ENCODE data around the gene LSAMP. TPM values are rescaled to one million over a fixed set of nuclear protein-coding genes. Genes with fewer than 3 reads are reported as not detected.

The LSAMP gene
- total RNA-seq, 1 donor from 2014 or later: 18.0 TPM

- Mint-ChIP-seq H3K4me3 (no peak overlapping the region), H3K27ac (no peak overlapping the region), H3K27me3 (ENCODE audit: insufficient read depth, low read depth) (peaks cover under 1% of the 10 kb centered on the region), H3K9me3 (peaks cover under 1% of the 10 kb centered on the region), H3K36me3 (no peaks in the 10 kb centered on the region), H3K4me1 (no peaks in the 10 kb centered on the region)
- no peak overlapping the region for H3K9ac ChIP-seq
- no peak for DNase-seq (ENCODE audit: low spot score)
- H3K4me1 ChIP-seq: peaks cover 7% of the 10 kb centered on the region
- no peaks in the 10 kb centered on the region for H3F3A ChIP-seq (ENCODE audit: low read depth)
- H3K36me3 ChIP-seq: no peaks in the 10 kb centered on the region
- H3K27me3 ChIP-seq: no peaks in the 10 kb centered on the region
- no peak overlapping the region for H3K4me3 ChIP-seq
- no peaks in the 10 kb centered on the region for H4K20me1 ChIP-seq (ENCODE audit: low read depth)
- H3K27ac ChIP-seq: no peak overlapping the region
- no peaks in the 10 kb centered on the region for H3K79me2 ChIP-seq (ENCODE audit: low read depth)
- no peaks in the 10 kb centered on the region for H3K9me3 ChIP-seq (ENCODE audit: low read depth)
- no peak overlapping the region for H3K4me2 ChIP-seq
- TF ChIP-seq CTCF (IDR thresholded peaks at IDR 0.05): no peak
- no peak for TF ChIP-seq EZH2 (IDR thresholded peaks at IDR 0.05)
- no peak for TF ChIP-seq EZH2phosphoT487 (IDR thresholded peaks at IDR 0.05)
- H2AFZ ChIP-seq (replicated peaks): no peak overlapping the region
Observed at GRCh38 chr3:115982108-115982507, 463.2 kb downstream of the LSAMP start.

GRCh38 chr3:115980709-115981108 is 464.6 kb downstream of the LSAMP start:
- no peak overlapping the region for H2AFZ ChIP-seq (replicated peaks)
- TF ChIP-seq EZH2phosphoT487 (IDR thresholded peaks at IDR 0.05) (no peak), EZH2 (IDR thresholded peaks at IDR 0.05) (no peak), CTCF (IDR thresholded peaks at IDR 0.05) (no peak)
- H3K27ac ChIP-seq: no peak overlapping the region
- Mint-ChIP-seq H3K4me1 (peaks cover 8% of the 10 kb centered on the region), H3K36me3 (no peaks in the 10 kb centered on the region), H3K4me3 (no peak overlapping the region), H3K9me3 (no peaks in the 10 kb centered on the region), H3K27me3 (ENCODE audit: insufficient read depth, low read depth) (peaks cover under 1% of the 10 kb centered on the region), H3K27ac (no peak overlapping the region)
- H3K27me3 ChIP-seq: no peaks in the 10 kb centered on the region
- peaks cover 5% of the 10 kb centered on the region for H3K4me1 ChIP-seq
- H3K79me2 ChIP-seq (ENCODE audit: low read depth): no peaks in the 10 kb centered on the region
- no peaks in the 10 kb centered on the region for H3K9me3 ChIP-seq (ENCODE audit: low read depth)
- no peaks in the 10 kb centered on the region for H4K20me1 ChIP-seq (ENCODE audit: low read depth)
- no peak overlapping the region for H3K9ac ChIP-seq
- H3K4me3 ChIP-seq: no peak overlapping the region
- no peak for DNase-seq (ENCODE audit: low spot score)
- no peaks in the 10 kb centered on the region for H3K36me3 ChIP-seq
- H3K4me2 ChIP-seq: no peak overlapping the region
- H3F3A ChIP-seq (ENCODE audit: low read depth): no peaks in the 10 kb centered on the region

GRCh38 chr3:115977866-115978265 is 467.4 kb downstream of the LSAMP start:
- Histone ChIP-seq H3K9ac (no peak overlapping the region), H2AFZ (replicated peaks) (no peak overlapping the region), H3K4me3 (no peak overlapping the region), H4K20me1 (ENCODE audit: low read depth) (no peaks in the 10 kb centered on the region), H3K9me3 (ENCODE audit: low read depth) (no peaks in the 10 kb centered on the region), H3K27me3 (no peaks in the 10 kb centered on the region), H3K27ac (no peak overlapping the region), H3K4me1 (peaks cover 11% of the 10 kb centered on the region), H3K79me2 (ENCODE audit: low read depth) (no peaks in the 10 kb centered on the region), H3K36me3 (no peaks in the 10 kb centered on the region), H3K4me2 (no peak overlapping the region), H3F3A (ENCODE audit: low read depth) (no peaks in the 10 kb centered on the region)
- H3K36me3 Mint-ChIP-seq: no peaks in the 10 kb centered on the region
- H3K27ac Mint-ChIP-seq: no peak overlapping the region
- no peak overlapping the region for H3K4me3 Mint-ChIP-seq
- DNase-seq (ENCODE audit: low spot score): no peak
- peak; percentile 22 for TF ChIP-seq CTCF (IDR thresholded peaks at IDR 0.05)
- TF ChIP-seq EZH2phosphoT487 (IDR thresholded peaks at IDR 0.05): no peak
- TF ChIP-seq EZH2 (IDR thresholded peaks at IDR 0.05): no peak
- H3K9me3 Mint-ChIP-seq: no peaks in the 10 kb centered on the region
- peaks cover 19% of the 10 kb centered on the region for H3K4me1 Mint-ChIP-seq
- peaks cover 2% of the 10 kb centered on the region for H3K27me3 Mint-ChIP-seq (ENCODE audit: insufficient read depth, low read depth)

Data from neural progenitor cell (in vitro differentiated cells).